OCI-LY1 (cell line): ENCODE data around the gene EML1.

Experiments
- CTCF ChIP-seq: fragments of 200-600 bp; sonication (generic), shearing (Covaris generic); IDR thresholded peaks from 2 replicates; pipeline ENCODE4 v1.5.1; 2017; ENCODE audit warnings: mild to moderate bottlenecking, antibody characterized with exemption, low read length, moderate library complexity, mixed read lengths
- EZH2 ChIP-seq: fragments of 200-600 bp; sonication (generic), shearing (Covaris generic); IDR thresholded peaks from 2 replicates; pipeline ENCODE4 v1.8.0; 2017; ENCODE audit warnings: borderline replicate concordance, mixed run types, mild to moderate bottlenecking, antibody characterized with exemption, low read length, moderate library complexity, mixed read lengths

DNA sequence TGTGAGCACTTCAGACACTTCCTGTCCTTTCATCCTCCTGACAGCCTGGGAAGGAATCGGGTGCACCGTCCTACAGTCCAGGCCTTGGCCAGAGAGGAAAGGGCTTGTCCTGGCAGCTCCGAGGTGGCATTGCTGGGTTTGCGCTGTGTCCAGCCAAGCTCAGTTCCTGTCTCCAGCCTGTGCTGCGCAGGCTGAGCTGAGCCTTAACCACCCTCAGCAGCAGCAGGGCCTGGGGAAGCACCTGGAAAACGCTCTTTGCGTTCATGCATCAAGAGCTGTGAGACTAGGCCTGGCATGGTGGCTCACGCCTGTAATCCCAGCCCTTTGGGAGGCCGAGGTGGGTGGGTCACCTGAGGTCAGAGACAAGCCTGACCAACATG lies 33.7 kb upstream of the EML1 start:
- TF ChIP-seq EZH2 (no peak), CTCF (no peak)
